ACHN (cell line): ENCODE data around the gene PTH2R.
"Not testable (repeated sequence)": the region's sequence is repeated elsewhere in the genome, so short reads cannot be mapped to it uniquely, and the experiment has no call there.

ENCODE experiments used
- DNase-seq: peaks from one replicate; pipeline ENCODE4 v3.0.0-alpha.2; 2015
- in situ Hi-C: cut with HindIII; loops from 2 replicates; pipeline ENCODE4 v1.10.0; 2017; ENCODE audit warnings: low sequenced_read_pairs, low pct_ligation_motif_present, low pct_unique_long_range_greater_than_20kb

PTH2R gene

GRCh38 chr2:208515099-208515498, 108.5 kb downstream of the PTH2R start:
- in situ Hi-C loops = no loop called here

GRCh38 chr2:208523069-208523468, 116.5 kb downstream of the PTH2R start:
- in situ Hi-C loops, DNase-seq: not testable (repeated sequence)

More at GRCh38 chr2:208515099-208515498, 108.5 kb downstream of the PTH2R start:
- no peak for DNase-seq

- DNase-seq = not testable (repeated sequence)
These were observed 118.6 kb downstream of the PTH2R start for GRCh38 chr2:208525165-208525564.

GRCh38 chr2:208529796-208530195, 123.2 kb downstream of the PTH2R start:
- in situ Hi-C loops = no loop called here
- DNase-seq = no peak

More at GRCh38 chr2:208525165-208525564, 118.6 kb downstream of the PTH2R start:
- in situ Hi-C loops = not testable (repeated sequence)

GRCh38 chr2:208531361-208531760, 124.8 kb downstream of the PTH2R start:
- in situ Hi-C loops = no loop called here
- DNase-seq = no peak

GRCh38 chr2:208535578-208535977, 129.0 kb downstream of the PTH2R start:
- DNase-seq, in situ Hi-C loops: not testable (repeated sequence)

- in situ Hi-C loops = no loop called here
- DNase-seq = no peak
These were observed 134.9 kb downstream of the PTH2R start for GRCh38 chr2:208541461-208541988.

GRCh38 chr2:208541989-208542464, 135.4 kb downstream of the PTH2R start:
- in situ Hi-C loops = no loop called here
- DNase-seq = no peak

GRCh38 chr2:208542465-208543041, 136.0 kb downstream of the PTH2R start:
- in situ Hi-C loops = no loop called here
- DNase-seq = no peak
